Astrocyte (in vitro differentiated cells and primary cell): Measurements from ENCODE around the gene CAPS2. TPM values are rescaled to one million over a fixed set of nuclear protein-coding genes. Genes with fewer than 3 reads are reported as not detected.

Experiments
- DNase-seq: peaks from one replicate; pipeline ENCODE4 v3.0.0-alpha.2; 2010; ENCODE audit warnings: low read depth
- FAIRE-seq: peaks from 2 replicates; lab custom pipeline; 2011; peaks lifted over from hg19 to GRCh38; lab: Jason Lieb, UNC
- H2AFZ ChIP-seq: 2 replicates; pipeline ENCODE4 v1.6.0; 2012; ENCODE audit warnings: low read depth, low read length, inconsistent platforms
- H3K27ac ChIP-seq: 2 replicates; pipeline ENCODE4 v1.5.1; 2011; ENCODE audit warnings: low read depth, low read length, inconsistent platforms
- H3K27me3 ChIP-seq: 2 replicates; pipeline ENCODE4 v1.6.0; 2011; ENCODE audit warnings: low read length, inconsistent platforms; ENCODE audit not compliant: insufficient read depth
- H3K36me3 ChIP-seq: 2 replicates; pipeline ENCODE4 v1.5.1; 2011; ENCODE audit warnings: low read length, inconsistent platforms; ENCODE audit not compliant: insufficient read depth
- H3K4me1 ChIP-seq: 2 replicates; pipeline ENCODE4 v1.5.1; 2011; ENCODE audit warnings: low read length, inconsistent platforms; ENCODE audit not compliant: insufficient read depth
- H3K4me2 ChIP-seq: 2 replicates; pipeline ENCODE4 v1.6.0; 2012; ENCODE audit warnings: low read length, inconsistent platforms
- H3K4me3 ChIP-seq: 2 replicates; pipeline ENCODE4 v1.5.1; 2011; ENCODE audit warnings: low read depth, mild to moderate bottlenecking, low read length, inconsistent platforms; ENCODE audit not compliant: insufficient read depth
- H3K79me2 ChIP-seq: 2 replicates; pipeline ENCODE4 v1.6.0; 2012; ENCODE audit warnings: mild to moderate bottlenecking, low read length, inconsistent platforms; ENCODE audit not compliant: insufficient read depth
- H3K9ac ChIP-seq: 2 replicates; pipeline ENCODE4 v1.6.0; 2012; ENCODE audit warnings: mild to moderate bottlenecking, low read length, inconsistent platforms
- H3K9me3 ChIP-seq: 2 replicates; pipeline ENCODE4 v1.5.1; 2012; ENCODE audit warnings: low read depth, mild to moderate bottlenecking, low read length, inconsistent platforms; ENCODE audit not compliant: insufficient read depth
- H4K20me1 ChIP-seq: 2 replicates; pipeline ENCODE4 v1.6.0; 2012; ENCODE audit warnings: low read length, inconsistent platforms; ENCODE audit not compliant: insufficient read depth
- H3K27ac Mint-ChIP-seq: one replicate; pipeline ENCODE4 v1.8.0; 2021; ENCODE audit warnings: mild to moderate bottlenecking, mixed read lengths; ENCODE audit not compliant: unreplicated experiment
- H3K27me3 Mint-ChIP-seq: one replicate; pipeline ENCODE4 v1.8.0; 2021; ENCODE audit warnings: low read depth, mixed read lengths; ENCODE audit not compliant: unreplicated experiment
- H3K36me3 Mint-ChIP-seq: one replicate; pipeline ENCODE4 v1.8.0; 2021; ENCODE audit warnings: low read depth, mixed read lengths; ENCODE audit not compliant: unreplicated experiment
- H3K4me1 Mint-ChIP-seq: one replicate; pipeline ENCODE4 v1.8.0; 2021; ENCODE audit warnings: low read depth, mixed read lengths; ENCODE audit not compliant: unreplicated experiment
- H3K4me3 Mint-ChIP-seq: one replicate; pipeline ENCODE4 v1.8.0; 2021; ENCODE audit warnings: mild to moderate bottlenecking, moderate library complexity, mixed read lengths; ENCODE audit not compliant: unreplicated experiment
- H3K9me3 Mint-ChIP-seq: one replicate; pipeline ENCODE4 v1.8.0; 2021; ENCODE audit warnings: mild to moderate bottlenecking, mixed read lengths; ENCODE audit not compliant: unreplicated experiment
- EZH2 ChIP-seq: IDR thresholded peaks from 2 replicates; pipeline ENCODE4 v1.6.1; 2012; ENCODE audit warnings: mild to moderate bottlenecking, low read length, inconsistent platforms; ENCODE audit not compliant: insufficient read depth
- total RNA-seq: library from RNA; stranded (reverse); gene quantifications from 2 replicates; pipeline ENCODE4 v1.2.1, GENCODE V29; 2021
- TF ChIP-seq, protein P1 (sequence below): IDR thresholded peaks from 2 replicates; pipeline ENCODE4 v1.5.1; 2011; ENCODE audit warnings: low read depth, mild to moderate bottlenecking, inconsistent platforms, low read length, moderate library complexity; ENCODE audit not compliant: insufficient read depth

Gene CAPS2
- total RNA-seq, 1 donor from 2014 or later = 3.1 TPM

DNA sequence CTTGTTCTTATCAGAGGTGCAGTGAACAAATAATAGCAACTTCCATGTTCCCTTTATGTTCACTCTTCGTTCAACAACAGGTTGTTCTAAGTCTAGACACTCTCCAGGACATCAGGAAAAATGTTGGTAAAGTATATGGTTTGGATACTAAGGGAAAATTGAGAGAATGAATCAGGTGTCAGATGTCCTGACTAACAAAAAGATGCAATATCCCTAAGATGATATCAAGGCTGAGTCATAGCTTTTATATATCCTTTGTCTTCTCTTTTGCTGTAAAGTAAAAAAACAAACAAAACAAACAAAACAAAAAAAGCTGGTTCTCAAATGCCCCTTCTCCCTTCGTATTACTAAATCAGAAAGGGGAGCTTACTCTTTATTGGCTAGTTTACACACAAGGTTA lies 15.4 kb upstream of the CAPS2 start:
- H4K20me1 ChIP-seq = no peaks in the 10 kb centered on the region
- H3K27me3 ChIP-seq = no peaks in the 10 kb centered on the region
- no peaks in the 10 kb centered on the region for H3K27me3 Mint-ChIP-seq
- no peak overlapping the region for H3K4me3 Mint-ChIP-seq
- H3K79me2 ChIP-seq = no peaks in the 10 kb centered on the region
- H3K9me3 Mint-ChIP-seq = peaks cover 4% of the 10 kb centered on the region
- H3K4me3 ChIP-seq = no peak overlapping the region
- no peaks in the 10 kb centered on the region for H3K36me3 ChIP-seq
- no peaks in the 10 kb centered on the region for H3K9me3 ChIP-seq
- no peak overlapping the region for H3K9ac ChIP-seq
- H3K4me1 ChIP-seq = no peaks in the 10 kb centered on the region
- H3K27ac Mint-ChIP-seq = no peak overlapping the region
- no peak for TF ChIP-seq EZH2
- TF ChIP-seq, protein P1, sequence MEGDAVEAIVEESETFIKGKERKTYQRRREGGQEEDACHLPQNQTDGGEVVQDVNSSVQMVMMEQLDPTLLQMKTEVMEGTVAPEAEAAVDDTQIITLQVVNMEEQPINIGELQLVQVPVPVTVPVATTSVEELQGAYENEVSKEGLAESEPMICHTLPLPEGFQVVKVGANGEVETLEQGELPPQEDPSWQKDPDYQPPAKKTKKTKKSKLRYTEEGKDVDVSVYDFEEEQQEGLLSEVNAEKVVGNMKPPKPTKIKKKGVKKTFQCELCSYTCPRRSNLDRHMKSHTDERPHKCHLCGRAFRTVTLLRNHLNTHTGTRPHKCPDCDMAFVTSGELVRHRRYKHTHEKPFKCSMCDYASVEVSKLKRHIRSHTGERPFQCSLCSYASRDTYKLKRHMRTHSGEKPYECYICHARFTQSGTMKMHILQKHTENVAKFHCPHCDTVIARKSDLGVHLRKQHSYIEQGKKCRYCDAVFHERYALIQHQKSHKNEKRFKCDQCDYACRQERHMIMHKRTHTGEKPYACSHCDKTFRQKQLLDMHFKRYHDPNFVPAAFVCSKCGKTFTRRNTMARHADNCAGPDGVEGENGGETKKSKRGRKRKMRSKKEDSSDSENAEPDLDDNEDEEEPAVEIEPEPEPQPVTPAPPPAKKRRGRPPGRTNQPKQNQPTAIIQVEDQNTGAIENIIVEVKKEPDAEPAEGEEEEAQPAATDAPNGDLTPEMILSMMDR = no peak
- no peak overlapping the region for H2AFZ ChIP-seq
- H3K27ac ChIP-seq = no peak overlapping the region
- no peak overlapping the region for H3K4me2 ChIP-seq
- peaks cover 2% of the 10 kb centered on the region for H3K4me1 Mint-ChIP-seq
- no peak for DNase-seq
- no peaks in the 10 kb centered on the region for H3K36me3 Mint-ChIP-seq
- no peak for FAIRE-seq

- H3K79me2 ChIP-seq = no peaks in the 10 kb centered on the region
- H3K4me3 ChIP-seq = no peak overlapping the region
- H3K4me1 ChIP-seq = no peaks in the 10 kb centered on the region
- H3K4me2 ChIP-seq = no peak overlapping the region
- H3K9ac ChIP-seq = no peak overlapping the region
- TF ChIP-seq, protein P1 = no peak
- TF ChIP-seq EZH2 = no peak
- H3K9me3 ChIP-seq = no peaks in the 10 kb centered on the region
- no peaks in the 10 kb centered on the region for H3K36me3 Mint-ChIP-seq
- peaks cover 4% of the 10 kb centered on the region for H3K9me3 Mint-ChIP-seq
- peaks cover 2% of the 10 kb centered on the region for H3K4me1 Mint-ChIP-seq
- no peaks in the 10 kb centered on the region for H4K20me1 ChIP-seq
- H2AFZ ChIP-seq = no peak overlapping the region
- FAIRE-seq (no peak), DNase-seq (peak; percentile 33)
- no peak overlapping the region for H3K27ac ChIP-seq
- no peak overlapping the region for H3K27ac Mint-ChIP-seq
- H3K36me3 ChIP-seq = no peaks in the 10 kb centered on the region
- no peak overlapping the region for H3K4me3 Mint-ChIP-seq
- H3K27me3 Mint-ChIP-seq = no peaks in the 10 kb centered on the region
- no peaks in the 10 kb centered on the region for H3K27me3 ChIP-seq
Measured at GRCh38 chr12:75341873-75342272, 11.7 kb upstream of the CAPS2 start.

DNA sequence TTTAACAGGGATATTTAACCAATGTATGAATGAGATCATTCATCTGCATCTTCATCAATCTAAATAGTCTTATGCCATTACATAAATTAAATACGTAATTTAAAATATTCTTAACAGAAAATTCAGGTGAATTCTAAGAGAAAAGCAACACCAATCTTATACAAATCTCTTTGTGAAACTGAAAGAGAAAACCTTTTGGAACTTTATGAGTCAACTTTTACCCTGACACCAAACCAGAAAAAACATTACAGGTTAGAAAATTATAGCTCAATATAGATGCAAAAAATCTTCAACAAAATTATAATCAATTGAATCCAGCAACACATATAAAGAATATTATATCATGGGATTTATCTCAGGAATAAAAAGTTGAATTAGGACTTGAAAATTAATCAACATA lies 7.8 kb upstream of the CAPS2 start:
- Mint-ChIP-seq H3K9me3 (peaks cover 4% of the 10 kb centered on the region), H3K36me3 (no peaks in the 10 kb centered on the region), H3K27me3 (no peaks in the 10 kb centered on the region), H3K4me3 (no peak overlapping the region), H3K27ac (no peak overlapping the region), H3K4me1 (no peaks in the 10 kb centered on the region)
- no peak overlapping the region for H3K9ac ChIP-seq
- H3K4me1 ChIP-seq = peaks cover 4% of the 10 kb centered on the region
- no peak overlapping the region for H3K27ac ChIP-seq
- no peak for FAIRE-seq
- H3K4me3 ChIP-seq = no peak overlapping the region
- H3K9me3 ChIP-seq = no peaks in the 10 kb centered on the region
- H3K4me2 ChIP-seq = no peak overlapping the region
- no peaks in the 10 kb centered on the region for H3K27me3 ChIP-seq
- H3K36me3 ChIP-seq = no peaks in the 10 kb centered on the region
- no peak for DNase-seq
- no peak overlapping the region for H2AFZ ChIP-seq
- no peaks in the 10 kb centered on the region for H3K79me2 ChIP-seq
- TF ChIP-seq EZH2 = no peak
- TF ChIP-seq, protein P1 = no peak
- no peaks in the 10 kb centered on the region for H4K20me1 ChIP-seq
